ENCODE measurements around the gene CFAP298.

DNA sequence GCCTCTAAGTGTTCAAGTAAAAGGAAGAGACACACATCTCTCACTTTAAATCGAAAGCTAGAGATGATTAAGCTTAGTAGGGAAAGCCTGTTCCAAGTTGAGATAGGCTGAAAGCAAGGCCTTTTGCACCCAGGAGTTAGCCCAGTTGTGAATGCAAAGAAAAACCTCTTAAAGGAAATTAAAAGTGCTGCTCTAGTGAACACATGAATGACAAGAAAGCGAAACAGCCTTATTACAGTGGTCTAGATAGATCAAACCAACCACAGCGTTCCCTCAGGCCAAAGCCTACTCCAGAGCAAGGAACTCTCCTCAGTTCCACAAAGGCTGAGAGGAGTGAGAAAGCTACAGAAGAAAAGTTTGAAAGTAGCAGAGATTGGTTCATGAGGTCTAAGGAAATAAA, 41.7 kb downstream of the CFAP298 start:
- TF ChIP-seq, protein P1, sequence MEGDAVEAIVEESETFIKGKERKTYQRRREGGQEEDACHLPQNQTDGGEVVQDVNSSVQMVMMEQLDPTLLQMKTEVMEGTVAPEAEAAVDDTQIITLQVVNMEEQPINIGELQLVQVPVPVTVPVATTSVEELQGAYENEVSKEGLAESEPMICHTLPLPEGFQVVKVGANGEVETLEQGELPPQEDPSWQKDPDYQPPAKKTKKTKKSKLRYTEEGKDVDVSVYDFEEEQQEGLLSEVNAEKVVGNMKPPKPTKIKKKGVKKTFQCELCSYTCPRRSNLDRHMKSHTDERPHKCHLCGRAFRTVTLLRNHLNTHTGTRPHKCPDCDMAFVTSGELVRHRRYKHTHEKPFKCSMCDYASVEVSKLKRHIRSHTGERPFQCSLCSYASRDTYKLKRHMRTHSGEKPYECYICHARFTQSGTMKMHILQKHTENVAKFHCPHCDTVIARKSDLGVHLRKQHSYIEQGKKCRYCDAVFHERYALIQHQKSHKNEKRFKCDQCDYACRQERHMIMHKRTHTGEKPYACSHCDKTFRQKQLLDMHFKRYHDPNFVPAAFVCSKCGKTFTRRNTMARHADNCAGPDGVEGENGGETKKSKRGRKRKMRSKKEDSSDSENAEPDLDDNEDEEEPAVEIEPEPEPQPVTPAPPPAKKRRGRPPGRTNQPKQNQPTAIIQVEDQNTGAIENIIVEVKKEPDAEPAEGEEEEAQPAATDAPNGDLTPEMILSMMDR (conservative IDR thresholded peaks at IDR 0.05; ENCODE audit: low read depth, low read length): no peak
- TF ChIP-seq EZH2 (IDR thresholded peaks at IDR 0.05; ENCODE audit: low read length, unreplicated experiment) (no peak), EZH2phosphoT487 (IDR thresholded peaks at IDR 0.05; ENCODE audit: borderline replicate concordance, low read length) (no peak)

All from PC-3 (cell line).